Suprapubic skin (tissue), 3 donors: ENCODE measurements around the gene UBE3C.

Source experiments
- POLR2AphosphoS5 ChIP-seq, 3 donors: sonication (generic); formaldehyde crosslinking; IDR thresholded peaks; one replicate each; pipeline ENCODE4 v1.6.1; 2017; ENCODE audit warnings: antibody characterized with exemption in 3 of 3
- TF ChIP-seq, protein P1 (sequence below), 2 donors: fragments of 200-600 bp in 1 of 2; fragments of 450-650 bp in 1 of 2; sonication (generic) in 1 of 2; IDR thresholded peaks; one replicate each; pipeline ENCODE4 v1.5.1; 2016 to 2019; ENCODE audit warnings: antibody characterized with exemption in 2 of 2, mild to moderate bottlenecking in 1 of 2, moderate library complexity in 1 of 2

DNA sequence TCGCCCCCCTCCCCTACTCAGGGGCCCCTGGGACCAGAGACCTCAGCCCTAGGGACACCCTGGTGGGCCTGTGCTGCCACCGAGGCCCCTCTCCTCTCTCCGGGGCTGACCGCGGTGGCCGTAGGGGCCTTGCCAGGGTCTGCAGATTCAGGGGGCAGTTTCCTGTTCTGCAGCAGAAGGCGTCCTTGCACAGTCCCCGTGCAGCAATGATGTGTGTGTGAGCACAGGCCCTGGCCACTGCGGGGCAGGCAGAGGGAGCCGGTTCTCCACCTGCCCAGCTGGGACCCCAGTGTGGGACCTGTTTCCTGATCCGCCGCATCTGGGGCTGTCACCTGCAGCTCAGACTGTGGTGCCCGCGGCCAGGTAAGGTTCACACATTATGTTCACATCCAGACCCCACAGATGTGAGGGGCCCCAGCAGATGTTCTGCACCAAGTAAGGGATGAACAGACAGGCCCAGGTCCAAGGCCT lies 137.4 kb downstream of the UBE3C start:
- TF ChIP-seq, protein P1, sequence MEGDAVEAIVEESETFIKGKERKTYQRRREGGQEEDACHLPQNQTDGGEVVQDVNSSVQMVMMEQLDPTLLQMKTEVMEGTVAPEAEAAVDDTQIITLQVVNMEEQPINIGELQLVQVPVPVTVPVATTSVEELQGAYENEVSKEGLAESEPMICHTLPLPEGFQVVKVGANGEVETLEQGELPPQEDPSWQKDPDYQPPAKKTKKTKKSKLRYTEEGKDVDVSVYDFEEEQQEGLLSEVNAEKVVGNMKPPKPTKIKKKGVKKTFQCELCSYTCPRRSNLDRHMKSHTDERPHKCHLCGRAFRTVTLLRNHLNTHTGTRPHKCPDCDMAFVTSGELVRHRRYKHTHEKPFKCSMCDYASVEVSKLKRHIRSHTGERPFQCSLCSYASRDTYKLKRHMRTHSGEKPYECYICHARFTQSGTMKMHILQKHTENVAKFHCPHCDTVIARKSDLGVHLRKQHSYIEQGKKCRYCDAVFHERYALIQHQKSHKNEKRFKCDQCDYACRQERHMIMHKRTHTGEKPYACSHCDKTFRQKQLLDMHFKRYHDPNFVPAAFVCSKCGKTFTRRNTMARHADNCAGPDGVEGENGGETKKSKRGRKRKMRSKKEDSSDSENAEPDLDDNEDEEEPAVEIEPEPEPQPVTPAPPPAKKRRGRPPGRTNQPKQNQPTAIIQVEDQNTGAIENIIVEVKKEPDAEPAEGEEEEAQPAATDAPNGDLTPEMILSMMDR (IDR thresholded peaks at IDR 0.05) = no peak
- TF ChIP-seq POLR2AphosphoS5 (IDR thresholded peaks at IDR 0.05) = no peak
